Pons (tissue), 1 donor: ENCODE measurements around the gene ADGRB2.

Experiments used
- DNase-seq: peaks from one replicate; pipeline ENCODE4 v3.0.0-alpha.2; 2016; ENCODE audit warnings: low spot score

ADGRB2 gene, protein sequence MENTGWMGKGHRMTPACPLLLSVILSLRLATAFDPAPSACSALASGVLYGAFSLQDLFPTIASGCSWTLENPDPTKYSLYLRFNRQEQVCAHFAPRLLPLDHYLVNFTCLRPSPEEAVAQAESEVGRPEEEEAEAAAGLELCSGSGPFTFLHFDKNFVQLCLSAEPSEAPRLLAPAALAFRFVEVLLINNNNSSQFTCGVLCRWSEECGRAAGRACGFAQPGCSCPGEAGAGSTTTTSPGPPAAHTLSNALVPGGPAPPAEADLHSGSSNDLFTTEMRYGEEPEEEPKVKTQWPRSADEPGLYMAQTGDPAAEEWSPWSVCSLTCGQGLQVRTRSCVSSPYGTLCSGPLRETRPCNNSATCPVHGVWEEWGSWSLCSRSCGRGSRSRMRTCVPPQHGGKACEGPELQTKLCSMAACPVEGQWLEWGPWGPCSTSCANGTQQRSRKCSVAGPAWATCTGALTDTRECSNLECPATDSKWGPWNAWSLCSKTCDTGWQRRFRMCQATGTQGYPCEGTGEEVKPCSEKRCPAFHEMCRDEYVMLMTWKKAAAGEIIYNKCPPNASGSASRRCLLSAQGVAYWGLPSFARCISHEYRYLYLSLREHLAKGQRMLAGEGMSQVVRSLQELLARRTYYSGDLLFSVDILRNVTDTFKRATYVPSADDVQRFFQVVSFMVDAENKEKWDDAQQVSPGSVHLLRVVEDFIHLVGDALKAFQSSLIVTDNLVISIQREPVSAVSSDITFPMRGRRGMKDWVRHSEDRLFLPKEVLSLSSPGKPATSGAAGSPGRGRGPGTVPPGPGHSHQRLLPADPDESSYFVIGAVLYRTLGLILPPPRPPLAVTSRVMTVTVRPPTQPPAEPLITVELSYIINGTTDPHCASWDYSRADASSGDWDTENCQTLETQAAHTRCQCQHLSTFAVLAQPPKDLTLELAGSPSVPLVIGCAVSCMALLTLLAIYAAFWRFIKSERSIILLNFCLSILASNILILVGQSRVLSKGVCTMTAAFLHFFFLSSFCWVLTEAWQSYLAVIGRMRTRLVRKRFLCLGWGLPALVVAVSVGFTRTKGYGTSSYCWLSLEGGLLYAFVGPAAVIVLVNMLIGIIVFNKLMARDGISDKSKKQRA (N-terminal part only)

DNA sequence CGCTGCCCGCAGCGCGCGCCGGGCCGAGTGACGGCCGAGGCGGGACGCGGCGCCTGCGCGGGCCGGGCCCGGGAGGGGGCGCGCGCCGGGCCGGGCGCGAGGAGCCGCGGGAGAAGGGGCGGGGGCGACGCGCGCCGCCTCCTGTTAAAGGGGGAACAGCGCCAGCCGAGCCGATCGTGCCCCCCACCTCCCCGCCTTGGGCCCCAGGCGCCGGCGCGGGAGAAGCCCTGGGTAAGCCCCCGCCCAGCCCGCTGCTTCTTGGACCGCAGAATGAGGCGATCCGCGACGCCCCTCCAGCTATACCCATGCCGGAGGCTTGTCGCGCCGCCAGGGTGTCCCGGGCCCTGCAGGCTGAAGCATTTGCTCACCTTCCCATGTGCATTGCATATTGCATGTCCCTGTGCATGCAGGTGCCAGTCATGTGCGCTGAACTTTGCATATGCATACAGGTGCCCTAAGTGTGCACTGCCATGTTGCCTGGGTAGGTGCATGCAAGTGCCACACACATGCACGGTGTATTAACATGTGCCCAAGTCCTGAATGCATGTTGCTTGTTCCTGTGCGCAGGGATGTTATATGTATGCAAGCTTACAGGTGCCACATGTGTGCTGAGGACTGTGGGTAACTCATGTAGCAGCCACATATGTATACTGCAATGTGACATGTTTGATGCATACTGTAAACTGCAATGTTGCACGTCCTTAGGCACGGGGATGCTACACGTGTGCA is at the start of gene ADGRB2:
TSS of gene ADGRB2 (minus strand) at position 29 of the 729 bp plus-strand sequence. CDS start 7,119 bp downstream, outside the sequence.
- peak; percentile 43 for DNase-seq

DNA sequence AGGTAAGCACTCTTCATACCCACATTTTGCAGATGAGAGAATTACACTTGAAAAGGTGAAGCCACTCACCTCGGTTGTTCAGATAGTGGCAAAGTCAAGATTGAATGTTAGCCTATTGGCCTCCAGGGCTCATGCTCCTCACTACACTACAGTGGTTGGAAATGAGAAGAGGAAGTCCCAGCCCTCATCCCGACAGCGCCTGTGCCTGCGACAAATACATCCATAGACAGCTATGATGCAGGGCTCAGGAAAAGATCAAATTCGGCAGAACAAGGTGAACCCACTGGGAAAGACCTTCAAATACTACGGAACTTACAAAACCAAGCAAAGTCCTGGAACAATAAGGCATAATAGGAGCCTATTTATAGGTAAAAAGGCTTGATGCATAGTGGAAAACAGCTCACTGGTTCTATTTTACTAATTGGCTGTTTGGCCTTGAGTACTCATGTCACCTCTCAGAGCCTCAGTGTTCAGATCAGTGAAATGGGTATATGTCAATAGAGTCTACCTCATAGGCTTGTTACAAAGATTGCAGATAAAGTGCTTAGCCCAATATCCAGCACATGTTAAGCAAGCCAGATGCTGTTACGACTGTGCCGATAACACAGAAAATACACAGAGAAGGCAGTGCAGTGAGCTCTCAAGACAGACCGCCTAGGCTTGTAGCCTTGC is 48.2 kb upstream of the ADGRB2 start:
- no peak for DNase-seq

DNA sequence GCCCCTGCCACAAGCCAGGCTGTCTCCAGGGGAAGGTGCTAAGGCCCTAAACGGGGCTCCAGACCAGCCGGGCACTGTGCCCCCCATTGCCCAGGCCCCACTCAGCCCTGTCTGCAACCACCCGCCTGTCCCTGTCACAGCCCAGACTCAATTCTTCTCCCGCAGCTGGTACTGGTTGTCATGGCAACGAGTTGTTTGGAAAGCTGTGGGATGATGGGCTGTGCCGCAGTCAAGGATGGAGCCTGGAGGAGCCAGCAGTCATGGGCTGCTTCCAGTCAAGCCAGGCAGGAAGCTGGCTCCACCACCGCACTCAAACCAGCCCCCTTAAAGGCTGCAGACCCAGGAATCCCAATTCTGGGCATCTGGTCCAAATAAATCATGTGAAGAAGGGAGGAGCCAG is 47.5 kb upstream of the ADGRB2 start:
- peak; percentile 98 for DNase-seq

DNA sequence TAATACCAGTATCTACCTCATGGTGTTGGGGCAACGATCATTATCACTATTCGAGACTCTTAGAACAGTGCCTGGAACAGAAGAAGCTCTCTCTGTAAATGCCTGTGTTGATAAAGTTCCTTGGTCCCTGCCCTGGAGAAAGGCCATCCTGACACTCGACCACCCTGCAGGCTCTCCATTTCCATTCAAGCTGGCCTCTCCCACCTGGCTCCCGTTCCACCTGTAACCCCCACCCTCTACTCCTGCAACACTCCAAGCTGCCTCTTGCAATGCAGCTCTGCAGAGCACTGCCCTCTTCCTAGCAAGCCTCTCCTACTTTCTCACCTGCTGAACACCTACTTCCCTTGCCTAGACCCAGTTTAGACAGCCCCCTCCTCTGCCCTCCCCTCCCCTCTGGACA is 45.6 kb upstream of the ADGRB2 start:
- DNase-seq = no peak

DNA sequence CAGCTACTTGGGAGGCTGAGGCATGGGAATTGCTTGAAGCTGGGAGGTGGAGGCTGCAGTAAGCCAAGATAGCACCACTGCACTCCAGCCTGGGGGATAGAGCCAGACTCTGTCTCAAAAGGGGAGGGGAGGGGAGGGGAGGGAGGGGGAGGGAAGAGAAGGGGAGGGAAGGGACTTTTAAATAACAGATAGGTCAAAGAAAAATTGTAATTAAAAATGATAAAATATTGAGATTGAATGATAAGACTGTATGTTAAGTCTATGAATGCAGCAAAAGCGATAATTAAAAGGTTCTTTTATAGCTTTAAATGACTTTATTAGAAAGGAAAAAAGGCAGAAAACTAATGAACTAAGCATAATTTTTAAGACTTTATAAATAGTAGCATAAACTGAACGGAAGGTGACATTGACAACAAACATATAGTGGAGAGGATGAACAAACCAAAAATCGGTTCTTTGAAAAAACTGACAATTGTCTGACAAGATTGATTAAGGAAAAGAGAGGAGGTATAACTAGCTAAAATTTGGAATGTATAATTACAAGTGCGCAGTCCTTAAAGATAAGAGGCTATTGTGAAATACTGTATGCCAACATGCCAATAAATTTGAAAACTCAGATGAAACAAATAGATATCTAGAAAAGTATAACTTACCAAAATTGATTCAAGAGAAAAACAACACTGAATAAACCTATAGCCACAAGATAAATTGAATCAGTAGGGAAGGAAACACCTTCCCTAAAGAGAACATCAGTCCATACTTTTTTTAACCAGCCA is 43.3 kb upstream of the ADGRB2 start:
- no peak for DNase-seq

DNA sequence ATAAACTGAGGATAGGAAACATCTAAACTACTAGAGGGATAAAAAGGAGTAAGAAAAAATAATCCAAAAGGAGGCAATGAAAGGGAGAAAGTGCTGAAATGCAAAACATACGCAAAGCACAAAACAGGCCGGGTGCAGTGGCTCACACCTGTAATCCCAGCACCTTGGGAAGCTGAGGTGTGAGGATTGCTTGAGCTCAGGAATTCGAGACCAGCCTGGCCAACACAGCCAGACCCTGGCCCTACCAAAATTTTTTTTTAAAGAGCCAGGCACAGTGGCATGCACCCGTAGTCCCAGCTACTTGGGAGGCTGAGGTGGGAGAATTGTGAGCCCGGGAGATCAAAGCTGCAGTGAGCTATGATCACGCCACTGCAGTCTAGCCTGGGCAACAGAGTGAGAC is 41.2 kb upstream of the ADGRB2 start:
- no peak for DNase-seq

DNA sequence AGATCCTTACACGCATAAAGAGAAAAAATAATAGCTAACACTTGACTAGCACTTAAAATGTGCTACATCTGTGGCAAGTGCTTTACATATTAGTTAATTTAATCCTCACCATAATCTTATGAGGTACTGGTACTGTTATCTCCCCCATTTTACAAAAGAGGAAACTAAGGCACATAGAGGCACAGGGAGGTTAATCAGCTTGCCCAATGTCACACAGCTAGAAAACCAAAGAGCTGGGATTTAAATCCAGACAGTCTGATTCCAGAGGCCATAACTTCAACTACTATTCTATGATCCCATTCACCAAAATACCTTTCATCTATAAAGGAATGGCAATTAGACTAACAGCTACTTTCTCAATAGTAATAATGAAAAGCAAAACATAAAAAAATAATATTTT is 40.0 kb upstream of the ADGRB2 start:
- no peak for DNase-seq

DNA sequence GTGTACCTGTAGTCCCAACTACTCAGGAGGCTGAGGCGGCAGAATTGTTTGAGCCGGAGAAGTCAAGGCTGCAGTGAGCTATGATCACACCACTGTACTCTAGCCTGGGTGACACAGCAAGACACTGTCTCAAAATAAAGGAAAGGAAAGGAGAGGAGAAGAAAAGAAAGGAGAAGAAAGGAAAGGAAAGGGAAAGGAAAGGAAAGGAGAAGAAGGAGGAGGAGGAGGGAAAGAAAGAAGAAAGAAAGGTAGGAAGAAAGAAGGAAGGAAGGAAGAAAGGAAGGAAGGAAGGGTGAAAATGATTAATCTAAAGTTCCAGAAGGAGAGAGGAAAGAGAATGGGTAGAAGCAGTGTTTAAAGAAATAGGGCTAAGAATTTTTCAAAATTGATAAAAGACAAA is 39.5 kb upstream of the ADGRB2 start:
- DNase-seq = no peak

DNA sequence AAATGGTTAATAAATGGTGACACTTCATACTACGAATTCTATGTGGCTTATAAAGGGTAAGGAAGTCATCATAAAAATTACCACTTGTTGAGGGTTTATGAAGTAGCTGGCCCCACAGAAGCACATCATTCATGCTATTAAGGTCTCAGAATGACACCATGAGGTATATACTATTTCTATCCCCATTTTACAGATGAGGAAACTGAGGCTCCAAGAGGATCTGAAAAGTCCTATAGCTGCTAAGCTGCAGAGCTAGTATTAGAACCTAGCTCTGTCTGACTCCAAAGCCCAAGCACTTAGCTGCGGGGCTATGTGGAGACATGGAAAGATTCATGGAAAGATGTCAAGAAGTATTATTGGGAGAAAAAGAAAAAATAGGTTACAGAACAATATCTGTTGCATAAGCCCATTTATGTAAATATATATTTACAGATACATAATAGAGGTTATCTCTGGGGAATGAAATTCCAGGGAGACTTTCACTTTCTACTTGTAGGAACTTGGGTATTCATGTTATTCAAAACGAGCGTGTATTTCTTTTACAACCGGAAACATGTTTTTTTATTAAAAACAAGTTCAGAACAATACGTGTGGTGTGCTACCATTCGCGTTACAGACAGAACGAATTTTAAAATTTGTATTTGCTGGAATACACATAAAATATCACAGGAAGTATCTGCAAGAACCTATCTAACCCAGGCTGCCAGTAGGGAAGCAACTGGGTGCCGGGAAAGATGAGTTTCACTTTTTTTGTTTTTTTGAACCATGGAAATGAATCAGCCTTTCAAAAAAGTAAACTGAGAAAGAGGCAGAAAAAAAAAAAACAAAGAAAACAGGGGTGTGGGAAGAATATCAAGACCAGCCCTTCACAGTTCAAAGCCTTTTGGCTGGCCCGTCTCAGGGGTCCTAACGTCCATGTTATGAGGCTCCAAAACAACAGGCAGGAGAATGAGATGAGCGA is 38.3 kb upstream of the ADGRB2 start:
- peak; percentile 55 for DNase-seq

DNA sequence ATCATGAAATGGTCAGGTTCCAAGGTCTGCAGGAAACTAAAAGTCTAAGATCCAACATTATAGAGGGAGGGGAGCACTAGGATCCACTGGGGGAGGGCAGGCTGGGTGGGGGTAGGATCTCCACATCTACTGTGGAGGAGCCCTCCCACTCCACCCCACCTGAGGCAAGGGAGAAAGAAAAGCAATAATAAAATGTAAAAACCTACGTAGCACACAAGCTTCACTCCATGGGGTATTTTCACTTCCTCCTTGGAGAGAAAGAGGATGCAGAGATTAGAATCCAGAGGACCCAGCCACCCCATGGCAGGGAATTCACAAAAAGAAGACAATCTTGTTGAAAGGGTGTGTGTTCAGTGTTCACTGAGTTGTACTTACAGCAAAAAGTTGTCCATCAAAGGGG is 37.3 kb upstream of the ADGRB2 start:
- DNase-seq = no peak

DNA sequence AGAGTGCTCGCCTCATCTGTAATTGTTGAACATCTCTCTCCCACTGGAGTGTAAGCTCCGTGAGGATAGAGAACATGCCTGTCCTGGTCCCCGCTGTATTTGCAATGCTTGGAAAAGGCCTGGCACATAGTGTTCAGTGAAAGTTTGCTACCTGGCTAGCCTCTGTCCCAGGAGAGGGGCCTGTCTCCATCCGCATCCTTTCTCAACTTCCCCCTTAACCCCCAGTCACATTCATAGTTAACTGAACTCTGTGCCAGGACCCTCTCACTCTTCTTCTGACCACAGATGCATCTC is 36.5 kb upstream of the ADGRB2 start:
- DNase-seq = no peak

DNA sequence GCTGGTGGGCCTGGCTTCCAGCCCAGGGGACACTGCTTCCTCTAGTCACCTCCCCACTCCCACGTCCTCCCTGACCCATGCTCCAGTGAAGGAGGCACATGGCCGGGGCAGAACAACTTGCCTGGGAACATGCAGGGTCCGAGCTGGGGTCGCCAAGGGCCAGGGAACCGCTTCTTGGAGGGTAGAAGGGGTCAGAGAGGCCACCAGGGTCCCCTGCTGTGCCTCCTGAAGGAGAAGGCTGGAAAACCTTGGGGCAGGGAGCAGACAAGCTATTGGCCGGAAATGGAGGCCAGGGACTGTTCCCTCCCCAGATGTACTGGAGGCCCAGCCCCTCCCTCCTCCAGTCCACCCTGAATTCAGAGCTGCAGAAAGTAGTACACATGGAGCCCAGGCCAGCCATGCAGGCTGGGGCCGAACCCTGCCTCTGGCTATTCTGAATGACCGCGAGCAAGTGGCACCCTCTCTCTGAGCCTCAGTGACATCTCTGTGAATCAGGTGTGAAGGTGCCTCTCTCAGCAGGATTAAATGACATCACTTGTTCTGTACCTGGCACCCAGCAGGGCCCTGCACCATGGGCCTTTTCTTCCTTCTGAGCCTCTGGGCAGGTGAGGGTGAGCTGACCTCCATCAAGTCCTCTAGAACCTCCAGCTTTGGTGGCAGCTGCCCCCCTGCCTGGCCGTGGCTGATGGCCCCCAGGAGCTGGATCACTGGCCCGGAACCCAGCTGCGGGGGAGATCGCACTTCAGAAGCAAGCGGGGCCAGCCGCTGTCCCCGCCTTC is 35.9 kb upstream of the ADGRB2 start:
- DNase-seq = no peak

DNA sequence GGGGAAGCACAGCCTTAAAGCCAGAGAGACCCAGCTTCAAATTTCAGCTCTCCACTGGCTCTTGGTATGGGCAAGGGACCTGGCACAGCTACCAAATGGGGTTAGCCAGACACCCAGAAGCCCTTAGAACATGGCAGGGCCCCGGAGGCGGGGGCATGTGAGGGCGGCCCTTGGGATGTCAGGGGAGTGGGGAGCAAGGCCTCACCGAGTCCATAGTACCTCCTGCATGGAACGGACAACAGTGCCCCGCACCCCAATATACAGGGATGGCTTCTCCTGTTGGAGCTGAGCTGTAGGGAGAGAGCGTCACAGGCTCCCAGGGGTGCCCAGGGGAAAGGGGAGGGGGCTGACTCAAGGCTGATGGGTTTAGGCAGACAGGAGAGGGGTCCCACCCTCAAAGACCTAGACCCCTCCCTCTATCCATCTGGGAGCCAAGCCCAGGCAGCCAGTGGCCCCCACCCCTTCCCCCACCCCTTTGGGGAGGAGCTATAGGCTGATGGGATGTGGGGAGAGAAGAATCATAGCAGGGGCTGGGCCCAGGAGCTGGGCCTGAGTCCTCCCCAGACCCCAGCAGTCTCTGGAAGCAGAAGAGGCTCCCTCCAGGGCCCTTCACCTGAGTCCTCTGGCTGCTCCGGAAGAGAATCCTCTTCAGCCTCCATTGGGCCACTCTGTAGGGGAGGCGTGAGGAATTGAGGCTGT is 35.2 kb upstream of the ADGRB2 start:
- DNase-seq = no peak

DNA sequence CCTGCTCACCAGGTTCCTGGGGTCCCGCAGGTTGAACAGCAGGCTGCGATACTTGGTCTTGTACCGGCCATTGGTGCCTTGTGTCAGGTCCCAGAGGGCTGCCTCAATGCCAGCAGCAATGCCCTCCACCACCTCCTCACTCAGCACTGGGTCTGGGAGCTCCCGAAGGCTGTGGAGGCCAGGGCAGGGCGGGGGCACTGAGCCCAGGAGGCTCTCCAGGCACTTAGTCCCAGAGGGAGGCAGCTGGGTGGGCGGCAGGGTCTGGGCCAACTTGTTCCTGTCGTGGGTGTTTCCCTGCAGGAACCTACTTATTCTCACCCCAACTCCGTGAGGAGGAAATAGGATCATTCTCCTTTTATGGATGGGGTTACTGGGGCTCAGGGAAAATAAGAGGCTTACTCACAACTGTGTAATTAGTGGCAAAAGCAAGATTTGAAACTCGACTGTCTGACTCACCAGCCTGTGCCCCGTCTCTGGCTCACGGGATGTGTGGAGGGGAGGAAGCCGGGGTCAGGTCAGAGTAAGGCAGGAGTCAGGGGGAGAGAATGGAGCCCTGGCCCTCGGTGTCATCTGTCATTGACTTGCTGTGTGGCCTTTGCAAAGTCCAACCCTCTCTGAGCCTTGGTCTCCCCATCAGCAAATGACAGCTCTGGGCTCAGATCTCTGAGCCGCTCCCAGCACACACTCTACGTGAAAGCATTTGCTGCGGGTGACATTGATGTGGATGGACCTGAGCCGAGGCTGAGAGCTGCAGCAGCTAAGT is 34.5 kb upstream of the ADGRB2 start:
- DNase-seq = no peak

DNA sequence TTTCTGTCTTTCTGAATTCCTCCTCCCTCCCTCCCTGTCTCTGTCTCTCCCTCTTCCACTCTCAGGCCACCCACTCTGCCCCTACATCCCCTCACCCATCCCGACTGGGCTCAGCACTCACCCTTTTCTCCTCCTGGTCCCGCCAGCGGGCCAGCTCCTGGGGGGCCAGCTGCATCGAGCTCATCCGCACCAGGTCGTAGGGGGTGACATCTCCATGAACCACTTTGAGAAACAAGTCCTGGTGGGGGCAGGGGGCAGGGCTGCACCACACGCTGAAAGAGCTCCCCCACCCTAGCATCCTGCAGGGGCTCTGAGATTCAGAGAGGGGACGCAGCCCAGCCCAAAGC is 33.9 kb upstream of the ADGRB2 start:
- DNase-seq = no peak

DNA sequence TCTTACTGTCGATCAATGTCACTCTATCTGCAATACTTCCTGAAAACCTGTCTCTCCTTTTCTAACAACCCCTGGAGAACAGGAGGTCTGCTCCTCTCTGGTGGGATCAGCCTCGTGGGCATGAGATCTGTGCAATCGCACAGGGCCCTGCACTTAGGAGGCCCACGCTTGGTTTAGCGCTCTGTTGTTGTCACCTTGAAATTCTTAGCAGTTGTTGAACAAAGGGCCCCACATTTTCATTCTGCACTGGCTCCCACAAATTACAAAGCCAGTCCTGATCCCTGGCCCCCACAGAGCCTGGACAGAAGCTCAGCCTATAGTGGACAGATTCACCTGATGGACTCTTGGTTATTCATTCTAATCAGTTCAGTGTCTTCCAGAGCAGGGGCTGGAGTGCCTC is 33.1 kb upstream of the ADGRB2 start:
- no peak for DNase-seq

DNA sequence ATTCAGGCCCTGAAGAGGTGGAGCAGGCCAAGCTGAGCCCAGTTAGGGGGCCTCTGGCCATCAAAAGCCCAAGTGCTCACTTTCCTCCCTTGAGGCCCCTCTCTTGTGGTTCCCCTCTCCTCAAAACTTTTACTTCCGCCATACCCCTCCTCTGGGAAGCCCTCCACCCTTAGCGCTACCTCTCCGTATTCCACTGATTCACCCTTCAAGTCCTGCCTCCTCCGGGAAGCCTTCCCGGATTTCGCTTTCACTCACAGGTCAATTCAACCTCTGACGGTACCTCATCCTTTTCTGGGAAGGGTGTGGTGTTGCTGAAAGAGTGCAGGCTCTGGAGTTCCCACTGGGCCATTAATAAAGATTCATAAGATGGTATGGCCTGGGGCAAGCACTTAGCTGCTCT is 32.6 kb upstream of the ADGRB2 start:
- DNase-seq = no peak
